K562 (cell line): ENCODE data around the gene ZNF326. TPM values are rescaled to one million over a fixed set of nuclear protein-coding genes. Genes with fewer than 3 reads are reported as not detected.
A peak's percentile ranks its signal among the peaks of the same experiment; 100 is the strongest.

ENCODE experiments used
- CHD1 ChIP-seq: fragments of 200-600 bp; sonication (generic); IDR thresholded peaks from one replicate; pipeline ENCODE4 v1.6.1; 2012; ENCODE audit warnings: mild to moderate bottlenecking, moderate library complexity, low read length, inconsistent platforms
- DPF2 ChIP-seq: fragments of 450-650 bp; IDR thresholded peaks from 2 replicates; pipeline ENCODE4 v1.6.1; 2016
- ERF ChIP-seq: fragments of 450-650 bp; formaldehyde crosslinking; IDR thresholded peaks from 2 replicates; pipeline ENCODE4 v1.4.0; 2020; ENCODE audit warnings: mild to moderate bottlenecking, mixed read lengths
- HNRNPK ChIP-seq: fragments of 200-400 bp; formaldehyde crosslinking; IDR thresholded peaks from one replicate; pipeline ENCODE4 v1.6.1; 2018; ENCODE audit warnings: mild to moderate bottlenecking, low read depth, low read length; ENCODE audit not compliant: poor library complexity, severe bottlenecking
- MEIS2 ChIP-seq: fragments of 450-650 bp; IDR thresholded peaks from 2 replicates; pipeline ENCODE4 v1.6.1; 2014; ENCODE audit warnings: mild to moderate bottlenecking; ENCODE audit not compliant: partially characterized antibody
- MYNN ChIP-seq, 2 experiments: sonication (generic); formaldehyde crosslinking in 1 of 2; IDR thresholded peaks; 2 replicates each; pipeline versions ENCODE4 v1.5.0 to v1.6.1; 2016 to 2020; ENCODE audit warnings: antibody characterized with exemption in 1 of 2, missing genetic modification reagents in 1 of 2
- NCOA4 ChIP-seq: fragments of 450-650 bp; IDR thresholded peaks from 2 replicates; pipeline ENCODE4 v1.6.1; 2018; ENCODE audit warnings: mild to moderate bottlenecking; ENCODE audit not compliant: partially characterized antibody
- NCOA6 ChIP-seq: fragments of 450-650 bp; IDR thresholded peaks from 2 replicates; pipeline ENCODE4 v1.6.1; 2017; ENCODE audit warnings: mild to moderate bottlenecking
- NKRF ChIP-seq: fragments of 450-650 bp; IDR thresholded peaks from 2 replicates; pipeline ENCODE4 v1.6.1; 2016; ENCODE audit warnings: borderline replicate concordance
- NR2C2 ChIP-seq, 2 experiments: fragments of 200-800 bp in 1 of 2; sonication (Bioruptor generic) in 1 of 2; sonication (generic) in 1 of 2; formaldehyde crosslinking in 1 of 2; IDR thresholded peaks; 2 replicates each; pipeline versions ENCODE4 v1.6.1 to v1.8.0; 2016 to 2022; ENCODE audit warnings: mild to moderate bottlenecking in 1 of 2, missing compliant biosample characterization in 1 of 2, missing genetic modification characterization in 1 of 2, missing genetic modification reagents in 1 of 2
- PCBP2 ChIP-seq: fragments of 200-400 bp; formaldehyde crosslinking; IDR thresholded peaks from 2 replicates; pipeline ENCODE4 v1.6.1; 2018; ENCODE audit warnings: low read length, low read depth, mild to moderate bottlenecking, moderate library complexity; ENCODE audit not compliant: poor library complexity, severe bottlenecking
- PHF8 ChIP-seq: fragments of 200-600 bp; sonication (generic); IDR thresholded peaks from 2 replicates; pipeline ENCODE4 v1.6.1; 2012; ENCODE audit warnings: mixed run types, mild to moderate bottlenecking, inconsistent platforms, low read length, moderate library complexity, borderline replicate concordance
- POLR2A ChIP-seq: fragments of 450-650 bp; conservative IDR thresholded peaks from 2 replicates; pipeline ENCODE4 v1.6.1; 2016
- RBBP5 ChIP-seq: fragments of 200-600 bp; sonication (generic); IDR thresholded peaks from 2 replicates; pipeline ENCODE4 v1.6.1; 2012; ENCODE audit warnings: borderline replicate concordance, mild to moderate bottlenecking, low read length, control low read depth, inconsistent platforms; ENCODE audit not compliant: insufficient read depth, poor library complexity, severe bottlenecking
- RBM14 ChIP-seq: fragments of 200-400 bp; formaldehyde crosslinking; IDR thresholded peaks from 2 replicates; pipeline ENCODE4 v1.6.1; 2018; ENCODE audit warnings: low read depth, mild to moderate bottlenecking, low read length, moderate library complexity, borderline replicate concordance; ENCODE audit not compliant: insufficient read depth
- SMARCE1 ChIP-seq: fragments of 450-650 bp; IDR thresholded peaks from 2 replicates; pipeline ENCODE4 v1.7.1; 2016; ENCODE audit warnings: mild to moderate bottlenecking
- THRAP3 ChIP-seq: fragments of 450-650 bp; IDR thresholded peaks from 2 replicates; pipeline ENCODE4 v1.6.1; 2016; ENCODE audit warnings: mild to moderate bottlenecking, inconsistent platforms, borderline replicate concordance
- U2AF2 ChIP-seq: fragments of 200-400 bp; formaldehyde crosslinking; optimal IDR thresholded peaks from 2 replicates; pipeline ENCODE3; 2017; ENCODE audit warnings: low read depth, mild to moderate bottlenecking, low read length
- ZBTB5 ChIP-seq: fragments of 450-650 bp; IDR thresholded peaks from 2 replicates; pipeline ENCODE4 v1.6.1; 2017; ENCODE audit warnings: antibody characterized with exemption
- ZBTB7A ChIP-seq: IDR thresholded peaks from 2 replicates; pipeline ENCODE4 v1.6.1; 2011; ENCODE audit warnings: low read depth, mild to moderate bottlenecking, low read length, moderate library complexity, borderline replicate concordance; ENCODE audit not compliant: control insufficient read depth
- ZFX ChIP-seq: sonication (generic); formaldehyde crosslinking; IDR thresholded peaks from 2 replicates; pipeline ENCODE4 v1.8.0; 2022; ENCODE audit warnings: mild to moderate bottlenecking, missing genetic modification reagents, moderate library complexity
- ZNF347 ChIP-seq: fragments of 450-650 bp; formaldehyde crosslinking; IDR thresholded peaks from 2 replicates; pipeline ENCODE4 v1.4.0; 2020; ENCODE audit warnings: low read depth, mild to moderate bottlenecking, moderate library complexity
- ZNF431 ChIP-seq: sonication (generic); formaldehyde crosslinking; IDR thresholded peaks from 2 replicates; pipeline ENCODE4 v1.8.0; 2022; ENCODE audit warnings: mild to moderate bottlenecking, missing genetic modification reagents
- ZNF644 ChIP-seq: fragments of 200-800 bp; sonication (Bioruptor generic); IDR thresholded peaks from 2 replicates; pipeline ENCODE4 v1.6.1; 2016; ENCODE audit warnings: low read depth, missing genetic modification characterization, missing compliant biosample characterization
- polyA plus RNA-seq, 8 experiments: library from polyadenylated mRNA; depleted of rRNA in 4 of 8; stranded (reverse) in 5 of 8; unstranded in 3 of 8; fragments of >200 nt; fragmentation: Nextera tagmentation in 2 of 8; fragmentation: Illumina TruSeq in 1 of 8; extraction: Ambion mirVana in 2 of 8; extraction: Trizol in 1 of 8; gene quantifications; 2 replicates each; pipeline versions ENCODE4 v1.2.1 to v1.2.3, GENCODE V29; 2011 to 2014; ENCODE audit warnings: inconsistent platforms in 1 of 8, missing spikeins in 1 of 8
- total RNA-seq, 7 experiments: library from RNA; depleted of rRNA in 6 of 7; stranded (reverse); fragments of >200 nt in 6 of 7; fragmentation: Illumina TruSeq in 2 of 7; extraction: Trizol in 2 of 7; gene quantifications; 2 replicates each; pipeline versions ENCODE4 v1.2.1 to v1.2.3, GENCODE V29; 2011 to 2021; ENCODE audit warnings: low replicate concordance in 1 of 7
- TF ChIP-seq, protein P1 (sequence below): fragments of 200-800 bp; sonication (Bioruptor generic); IDR thresholded peaks from 2 replicates; pipeline ENCODE4 v1.6.1; 2017; ENCODE audit warnings: missing genetic modification characterization, missing compliant biosample characterization

The ZNF326 gene
- total and polyA plus RNA-seq, 9 of the 15 experiments (the other 6 are each of a cell fraction or from before 2014, with no cell fraction given): 7.2 to 33.2 (median 20.1) TPM

GRCh38 chr1:90027281-90027680 is 32.4 kb downstream of the ZNF326 start (continued):
- no peak for TF ChIP-seq MYNN (IDR thresholded peaks at IDR 0.05)
- TF ChIP-seq MYNN (CRISPR knock-in tag; IDR thresholded peaks at IDR 0.05): no peak
- TF ChIP-seq U2AF2: no peak
- no peak for TF ChIP-seq RBBP5
- no peak for TF ChIP-seq ZNF644 (tag)
- no peak for TF ChIP-seq NCOA4
- TF ChIP-seq NKRF: peak; percentile 46; the same call in 1 of the 2 replicates
- peak; percentile 38 for TF ChIP-seq PCBP2
- no peak for TF ChIP-seq ERF (CRISPR knock-in tag)
- TF ChIP-seq NCOA6: no peak
- TF ChIP-seq SMARCE1: no peak
- TF ChIP-seq ZNF431: no peak
- no peak for TF ChIP-seq CHD1
- TF ChIP-seq RBM14: no peak
- TF ChIP-seq DPF2: no peak
- TF ChIP-seq POLR2A: 0 out of 2 replicates have a peak, but pooled peaks have one; percentile 27
- no peak for TF ChIP-seq MEIS2
- TF ChIP-seq ZFX (CRISPR knock-in tag): no peak
- TF ChIP-seq ZBTB7A: no peak
- TF ChIP-seq THRAP3: peak; percentile 66; the same call in 1 of the 2 replicates
- 0 out of 2 replicates have a peak, but pooled peaks have one; percentile 32 for TF ChIP-seq ZBTB5
- TF ChIP-seq, protein P1, sequence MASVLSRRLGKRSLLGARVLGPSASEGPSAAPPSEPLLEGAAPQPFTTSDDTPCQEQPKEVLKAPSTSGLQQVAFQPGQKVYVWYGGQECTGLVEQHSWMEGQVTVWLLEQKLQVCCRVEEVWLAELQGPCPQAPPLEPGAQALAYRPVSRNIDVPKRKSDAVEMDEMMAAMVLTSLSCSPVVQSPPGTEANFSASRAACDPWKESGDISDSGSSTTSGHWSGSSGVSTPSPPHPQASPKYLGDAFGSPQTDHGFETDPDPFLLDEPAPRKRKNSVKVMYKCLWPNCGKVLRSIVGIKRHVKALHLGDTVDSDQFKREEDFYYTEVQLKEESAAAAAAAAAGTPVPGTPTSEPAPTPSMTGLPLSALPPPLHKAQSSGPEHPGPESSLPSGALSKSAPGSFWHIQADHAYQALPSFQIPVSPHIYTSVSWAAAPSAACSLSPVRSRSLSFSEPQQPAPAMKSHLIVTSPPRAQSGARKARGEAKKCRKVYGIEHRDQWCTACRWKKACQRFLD (CRISPR knock-in tag): no peak
- TF ChIP-seq ZNF347 (CRISPR knock-in tag): no peak
- no peak for TF ChIP-seq PHF8
- no peak for TF ChIP-seq NR2C2 (CRISPR knock-in tag; IDR thresholded peaks at IDR 0.05)
- TF ChIP-seq NR2C2 (tag; IDR thresholded peaks at IDR 0.05): no peak
- TF ChIP-seq HNRNPK: peak; percentile 25
